ENCODE data around the gene PCGF3.

The PCGF3 gene

GRCh38 chr4:819401-820229, 114.0 kb downstream of the PCGF3 start:
- no peak for TF ChIP-seq CTCF (IDR thresholded peaks at IDR 0.05)

Measured in LNCAP (cell line).